22Rv1 (cell line): ENCODE results near the gene TOP2B.

ENCODE experiments used
- H3K27ac ChIP-seq: fragments of 450-650 bp; 2 replicates; pipeline ENCODE4 v1.5.1; 2017
- CTCF ChIP-seq: fragments of 450-650 bp; IDR thresholded peaks from 2 replicates; pipeline ENCODE4 v1.5.1; 2017; ENCODE audit warnings: mild to moderate bottlenecking
- ZFX ChIP-seq: fragments of 450-650 bp; IDR thresholded peaks from 2 replicates; pipeline ENCODE4 v1.6.1; 2017; ENCODE audit warnings: antibody characterized with exemption, borderline replicate concordance

The TOP2B gene

GRCh38 chr3:25589783-25590258, 74.9 kb downstream of the TOP2B start:
- no peak overlapping the region for H3K27ac ChIP-seq
- TF ChIP-seq ZFX (no peak), CTCF (no peak)

DNA sequence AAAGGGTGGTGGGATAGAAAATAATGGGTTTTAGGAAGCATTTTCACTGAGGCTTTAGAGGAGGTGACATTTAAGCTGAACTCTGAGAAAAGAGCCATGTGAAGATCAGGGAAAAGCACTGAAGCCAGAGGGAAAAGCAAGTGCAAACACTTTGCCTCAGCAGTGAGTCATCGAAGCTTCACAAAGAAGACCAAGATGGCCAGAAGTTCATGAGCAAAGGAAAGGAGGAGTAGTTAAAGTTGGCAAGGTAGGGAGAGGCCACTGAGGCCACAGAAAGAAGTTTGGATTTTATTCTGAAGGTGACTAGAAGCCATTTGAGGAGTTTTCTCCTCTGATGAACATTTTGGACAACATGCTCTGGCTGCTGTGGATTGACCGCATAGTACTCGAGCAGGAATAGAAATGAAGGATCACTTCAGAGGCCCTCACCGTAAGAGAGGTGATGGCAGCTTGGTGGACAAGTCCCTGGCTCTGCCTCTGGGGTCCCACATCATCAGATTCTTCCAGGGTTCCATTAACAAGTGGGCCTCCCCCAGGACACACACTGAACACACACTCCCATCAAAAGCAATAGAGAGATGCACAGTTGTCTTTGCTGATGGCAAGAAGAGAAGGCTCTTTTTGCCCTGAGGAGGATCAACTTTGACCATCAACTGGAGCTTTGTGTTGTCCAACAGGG, 75.5 kb downstream of the TOP2B start:
- TF ChIP-seq CTCF (no peak), ZFX (no peak)
- no peak overlapping the region for H3K27ac ChIP-seq

- TF ChIP-seq CTCF: no peak
- TF ChIP-seq ZFX: no peak
- no peak overlapping the region for H3K27ac ChIP-seq
Observed at GRCh38 chr3:25588441-25589103, 76.1 kb downstream of the TOP2B start.

GRCh38 chr3:25587975-25588374, 76.7 kb downstream of the TOP2B start:
- TF ChIP-seq ZFX: no peak
- TF ChIP-seq CTCF: no peak
- H3K27ac ChIP-seq: no peak overlapping the region

GRCh38 chr3:25587526-25587925, 77.2 kb downstream of the TOP2B start:
- H3K27ac ChIP-seq: no peak overlapping the region
- TF ChIP-seq CTCF: no peak
- no peak for TF ChIP-seq ZFX

GRCh38 chr3:25587094-25587493, 77.6 kb downstream of the TOP2B start:
- H3K27ac ChIP-seq: no peak overlapping the region
- no peak for TF ChIP-seq CTCF
- no peak for TF ChIP-seq ZFX

- H3K27ac ChIP-seq: no peak overlapping the region
- no peak for TF ChIP-seq ZFX
- no peak for TF ChIP-seq CTCF
Observed at GRCh38 chr3:25586553-25586952, 78.2 kb downstream of the TOP2B start.
